GM12878 (cell line): ENCODE measurements around the gene PHYHIPL. TPM values are rescaled to one million over a fixed set of nuclear protein-coding genes. Genes with fewer than 3 reads are reported as not detected.

ENCODE experiments used
- ATAC-seq: fragments of 200-7000 bp; cut with Tn5 transposase; 3 replicates; pipeline ENCODE4 v1.9.1; 2020; ENCODE audit warnings: mild to moderate bottlenecking, moderate library complexity
- BruUV-seq: library from RNA; stranded (reverse); fragments of 400-500 nt; replicated peaks from 2 replicates; lab custom pipeline; 2021; lab: Mats Ljungman, UMichigan
- CTCF ChIA-PET: fragments of 300-600 bp; sonication (Branson Sonifier 250); formaldehyde crosslinking; extraction: SDS; loops from one replicate; lab custom pipeline; 2021; ENCODE audit warnings: inconsistent platforms; lab: Yijun Ruan, JAX
- POLR2A ChIA-PET: fragments of 350-600 bp; formaldehyde crosslinking; extraction: SDS; loops from one replicate; lab custom pipeline; 2021; ENCODE audit warnings: inconsistent platforms; lab: Charles Lee
- RAD21 ChIA-PET: fragments of 300-600 bp; sonication (Branson Sonifier 250); formaldehyde crosslinking; loops from one replicate; lab custom pipeline; 2023; ENCODE audit warnings: antibody characterized with exemption; ENCODE audit not compliant: unreplicated experiment; lab: Charles Lee
- SMC1A ChIA-PET: fragments of 300-600 bp; sonication (Branson Sonifier 250); formaldehyde crosslinking; loops from one replicate; lab custom pipeline; 2023; ENCODE audit not compliant: unreplicated experiment, uncharacterized antibody; lab: Charles Lee
- DNase-seq: peaks from one replicate; pipeline ENCODE4 v3.0.0-alpha.2; 2011; ENCODE audit warnings: low read depth, low spot score
- FAIRE-seq: peaks from 3 replicates; lab custom pipeline; 2011; peaks lifted over from hg19 to GRCh38; lab: Jason Lieb, UNC
- H2AFZ ChIP-seq: 2 replicates; pipeline ENCODE4 v1.6.0; 2011; ENCODE audit warnings: low read depth, low read length, control low read depth; ENCODE audit not compliant: control insufficient read depth
- H3K27ac ChIP-seq: 2 replicates; pipeline ENCODE4 v1.5.1; 2011; ENCODE audit warnings: control low read depth; ENCODE audit not compliant: control insufficient read depth, insufficient read depth
- H3K27me3 ChIP-seq, 2 experiments: replicated peaks in 1 of 2; 2 replicates each; pipeline versions ENCODE4 v1.6.0 to v1.6.1; 2011; ENCODE audit warnings: low read length in 1 of 2; ENCODE audit not compliant: control insufficient read depth in 2 of 2, insufficient read depth in 2 of 2
- H3K36me3 ChIP-seq, 2 experiments: 2 replicates each; pipeline ENCODE4 v1.5.1; 2011; ENCODE audit warnings: low read length in 1 of 2; ENCODE audit not compliant: control insufficient read depth in 2 of 2, insufficient read depth in 2 of 2
- H3K4me1 ChIP-seq: 2 replicates; pipeline ENCODE4 v1.6.1; 2011; ENCODE audit warnings: mild to moderate bottlenecking, low read length, moderate library complexity, mixed read lengths; ENCODE audit not compliant: control insufficient read depth, insufficient read depth
- H3K4me2 ChIP-seq: 2 replicates; pipeline ENCODE4 v1.6.0; 2011; ENCODE audit warnings: control low read depth; ENCODE audit not compliant: control insufficient read depth, insufficient read depth
- H3K4me3 ChIP-seq: fragments of 200-600 bp; sonication (generic); 2 replicates; pipeline ENCODE4 v1.5.1; 2016
- H3K79me2 ChIP-seq: 2 replicates; pipeline ENCODE4 v1.6.0; 2011; ENCODE audit warnings: low read length; ENCODE audit not compliant: control insufficient read depth, insufficient read depth
- H3K9ac ChIP-seq: 2 replicates; pipeline ENCODE4 v1.8.0; 2011; ENCODE audit warnings: low read length, control low read depth, mixed read lengths; ENCODE audit not compliant: control insufficient read depth, insufficient read depth
- H3K9me3 ChIP-seq: replicated peaks from 3 replicates; pipeline ENCODE4 v1.5.1; 2011; ENCODE audit warnings: mild to moderate bottlenecking, low read length; ENCODE audit not compliant: control insufficient read depth, insufficient read depth
- H4K20me1 ChIP-seq: 2 replicates; pipeline ENCODE4 v1.6.0; 2011; ENCODE audit not compliant: control insufficient read depth, insufficient read depth
- ATF7 ChIP-seq: fragments of 450-650 bp; IDR thresholded peaks from 2 replicates; pipeline ENCODE4 v1.6.1; 2016; ENCODE audit warnings: low read depth, mild to moderate bottlenecking
- BHLHE40 ChIP-seq, 2 experiments: fragments of 450-650 bp in 1 of 2; IDR thresholded peaks; 2 replicates each; pipeline ENCODE4 v1.6.1; 2011 to 2017; ENCODE audit warnings: low read depth in 2 of 2, borderline replicate concordance in 1 of 2, improper control_type of control experiment in 1 of 2, low read length in 1 of 2, mild to moderate bottlenecking in 1 of 2
- BRCA1 ChIP-seq: IDR thresholded peaks from 2 replicates; pipeline ENCODE4 v1.6.1; 2011; ENCODE audit warnings: low read depth, low read length, improper control_type of control experiment
- CEBPB ChIP-seq, 2 experiments: fragments of 150-350 bp in 1 of 2; IDR thresholded peaks; 2 replicates each; pipeline ENCODE4 v1.6.1; 2012 to 2014; ENCODE audit warnings: low read depth in 2 of 2, low read length in 2 of 2, borderline replicate concordance in 1 of 2, inconsistent platforms in 1 of 2
- E2F4 ChIP-seq: IDR thresholded peaks from 2 replicates; pipeline ENCODE4 v1.6.1; 2012; ENCODE audit warnings: low read depth, low read length, improper control_type of control experiment
- IKZF2 ChIP-seq, 2 experiments: fragments of 450-650 bp; IDR thresholded peaks; 2 replicates each; pipeline ENCODE4 v1.6.1; 2017; ENCODE audit warnings: mild to moderate bottlenecking in 2 of 2, moderate library complexity in 2 of 2
- MTA3 ChIP-seq: IDR thresholded peaks from 2 replicates; pipeline ENCODE4 v1.6.1; 2012; ENCODE audit warnings: low read length, inconsistent platforms, borderline replicate concordance
- NR2C2 ChIP-seq: IDR thresholded peaks from 2 replicates; pipeline ENCODE4 v1.6.1; 2011; ENCODE audit warnings: borderline replicate concordance, low read depth; ENCODE audit not compliant: control insufficient read depth, insufficient read length
- RELA ChIP-seq: fragments of 450-650 bp; IDR thresholded peaks from 2 replicates; pipeline ENCODE4 v1.8.0; 2014; ENCODE audit warnings: borderline replicate concordance; ENCODE audit not compliant: partially characterized antibody
- TCF12 ChIP-seq: IDR thresholded peaks from 2 replicates; pipeline ENCODE4 v1.6.1; 2011; ENCODE audit warnings: low read depth, mild to moderate bottlenecking, low read length
- TCF3 ChIP-seq: IDR thresholded peaks from 2 replicates; pipeline ENCODE4 v1.6.1; 2012; ENCODE audit warnings: low read depth, mild to moderate bottlenecking, low read length, borderline replicate concordance; ENCODE audit not compliant: insufficient read depth
- ZSCAN29 ChIP-seq: fragments of 450-650 bp; IDR thresholded peaks from 2 replicates; pipeline ENCODE4 v1.6.1; 2017; ENCODE audit warnings: mild to moderate bottlenecking, moderate library complexity
- WGBS: methylation state at CpG from one replicate; pipeline ENCODE4 v1.1.6; 2016; ENCODE audit warnings: low lambda C conversion rate; ENCODE audit not compliant: insufficient replicate concordance, insufficient coverage; ENCODE audit errors: missing lambda C conversion rate; 5-methylcytosine and 5-hydroxymethylcytosine counted together
- in situ Hi-C: fragments of 300-500 bp; cut with MboI; formaldehyde crosslinking; loops from 9 replicates; pipeline ENCODE4 v1.14.3; 2018; ENCODE audit warnings: mixed read lengths
- intact Hi-C: fragments of 100-400 bp; cut with micrococcal nuclease; formaldehyde crosslinking; loops from one replicate; pipeline ENCODE4 v1.14.2; 2022; ENCODE audit not compliant: unreplicated experiment
- polyA plus RNA-seq, 11 experiments: library from polyadenylated mRNA; depleted of rRNA in 4 of 11; unstranded in 6 of 11; stranded (reverse) in 5 of 11; fragments of >200 nt; fragmentation: Nextera tagmentation in 4 of 11; fragmentation: Illumina TruSeq in 1 of 11; extraction: Ambion mirVana in 4 of 11; extraction: Trizol in 1 of 11; gene quantifications; 1 replicate in 1 of 11; 2 replicates in 10 of 11; pipeline versions ENCODE4 v1.2.1 to v1.2.3, GENCODE V29; 2011 to 2016; ENCODE audit warnings: inconsistent platforms in 2 of 11, missing spikeins in 2 of 11, low read depth in 1 of 11
- total RNA-seq, 4 experiments: library from RNA; depleted of rRNA in 3 of 4; stranded (reverse); fragments of >200 nt in 3 of 4; fragmentation: Illumina TruSeq in 1 of 4; extraction: Trizol in 1 of 4; gene quantifications; 2 replicates each; pipeline versions ENCODE4 v1.2.1 to v1.2.3, GENCODE V29; 2013 to 2021
- TF ChIP-seq, protein P1 (sequence below): fragments of 150-350 bp; IDR thresholded peaks from 2 replicates; pipeline ENCODE4 v1.6.1; 2014; ENCODE audit warnings: mild to moderate bottlenecking, low read depth, low read length
- TF ChIP-seq, protein P2 (sequence below): IDR thresholded peaks from 2 replicates; pipeline ENCODE4 v1.6.1; 2011; ENCODE audit warnings: mild to moderate bottlenecking, low read depth, low read length, moderate library complexity; ENCODE audit not compliant: insufficient replicate concordance

PHYHIPL gene
- total and polyA plus RNA-seq, 10 of the 15 experiments (the other 5 are each of a cell fraction or from before 2014, with no cell fraction given), result 0.06 to 0.40 (median 0.18) TPM; not detected in 2

DNA sequence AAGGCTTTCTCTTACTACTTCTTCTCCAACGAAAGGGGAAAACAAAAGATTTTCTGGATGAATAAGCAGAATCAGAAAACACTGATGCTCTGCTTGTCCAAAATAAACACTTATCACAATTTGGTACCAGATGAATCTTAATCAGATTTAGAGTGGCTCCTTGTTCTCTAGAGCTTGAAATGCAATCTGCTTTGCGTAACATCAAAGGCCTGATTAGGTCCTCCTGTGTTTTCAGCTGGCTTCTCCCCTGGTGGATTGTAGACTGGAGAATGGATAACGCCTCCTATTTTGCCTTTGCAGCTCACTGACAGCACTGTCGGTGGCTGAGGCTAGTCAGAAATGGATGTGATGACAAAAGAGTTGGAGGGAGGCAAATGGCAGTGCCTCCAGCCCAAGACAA lies 94.7 kb downstream of the PHYHIPL start:
- H3K79me2 ChIP-seq, result no peaks in the 10 kb centered on the region
- POLR2A ChIA-PET, result no interaction called here
- intact Hi-C loops, result no loop called here
- RAD21 ChIA-PET, result no interaction called here
- no peak overlapping the region for H2AFZ ChIP-seq
- CTCF ChIA-PET, result no interaction called here
- SMC1A ChIA-PET, result no interaction called here
- no peak for TF ChIP-seq IKZF2 (IDR thresholded peaks at IDR 0.05)
- TF ChIP-seq E2F4, result no peak
- no peak for TF ChIP-seq TCF12
- TF ChIP-seq ATF7, result no peak
- no peak for TF ChIP-seq CEBPB (IDR thresholded peaks at IDR 0.05; ENCODE audit: borderline replicate concordance in 1 of 2, low read depth in 2 of 2, low read length in 2 of 2)
- no peak for TF ChIP-seq ZSCAN29
- TF ChIP-seq BRCA1, result no peak
- no peak for TF ChIP-seq BHLHE40 (IDR thresholded peaks at IDR 0.05; ENCODE audit: borderline replicate concordance in 1 of 2, low read depth in 2 of 2, low read length in 1 of 2)
- TF ChIP-seq, protein P1, sequence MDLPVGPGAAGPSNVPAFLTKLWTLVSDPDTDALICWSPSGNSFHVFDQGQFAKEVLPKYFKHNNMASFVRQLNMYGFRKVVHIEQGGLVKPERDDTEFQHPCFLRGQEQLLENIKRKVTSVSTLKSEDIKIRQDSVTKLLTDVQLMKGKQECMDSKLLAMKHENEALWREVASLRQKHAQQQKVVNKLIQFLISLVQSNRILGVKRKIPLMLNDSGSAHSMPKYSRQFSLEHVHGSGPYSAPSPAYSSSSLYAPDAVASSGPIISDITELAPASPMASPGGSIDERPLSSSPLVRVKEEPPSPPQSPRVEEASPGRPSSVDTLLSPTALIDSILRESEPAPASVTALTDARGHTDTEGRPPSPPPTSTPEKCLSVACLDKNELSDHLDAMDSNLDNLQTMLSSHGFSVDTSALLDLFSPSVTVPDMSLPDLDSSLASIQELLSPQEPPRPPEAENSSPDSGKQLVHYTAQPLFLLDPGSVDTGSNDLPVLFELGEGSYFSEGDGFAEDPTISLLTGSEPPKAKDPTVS, result no peak
- no peak for TF ChIP-seq MTA3
- TF ChIP-seq TCF3, result no peak
- TF ChIP-seq, protein P2, sequence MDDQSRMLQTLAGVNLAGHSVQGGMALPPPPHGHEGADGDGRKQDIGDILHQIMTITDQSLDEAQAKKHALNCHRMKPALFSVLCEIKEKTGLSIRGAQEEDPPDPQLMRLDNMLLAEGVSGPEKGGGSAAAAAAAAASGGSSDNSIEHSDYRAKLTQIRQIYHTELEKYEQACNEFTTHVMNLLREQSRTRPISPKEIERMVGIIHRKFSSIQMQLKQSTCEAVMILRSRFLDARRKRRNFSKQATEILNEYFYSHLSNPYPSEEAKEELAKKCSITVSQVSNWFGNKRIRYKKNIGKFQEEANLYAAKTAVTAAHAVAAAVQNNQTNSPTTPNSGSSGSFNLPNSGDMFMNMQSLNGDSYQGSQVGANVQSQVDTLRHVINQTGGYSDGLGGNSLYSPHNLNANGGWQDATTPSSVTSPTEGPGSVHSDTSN, result no peak
- TF ChIP-seq NR2C2, result no peak
- no peak for TF ChIP-seq RELA
- TF ChIP-seq, all 136 proteins: peak for 0
- Histone ChIP-seq H3K4me1 (no peaks in the 10 kb centered on the region), H3K27me3 (no peaks in the 10 kb centered on the region), H3K27ac (no peak overlapping the region), H4K20me1 (no peaks in the 10 kb centered on the region), H3K4me3 (no peak overlapping the region), H3K9me3 (no peaks in the 10 kb centered on the region), H3K36me3 (no peaks in the 10 kb centered on the region), H3K4me2 (no peak overlapping the region), H3K9ac (no peak overlapping the region)
- DNase-seq (no peak), ATAC-seq (no peak), FAIRE-seq (no peak)
- in situ Hi-C loops, result no loop called here
- 8% methylated on average over 4 of the region's 4 CpGs for WGBS
- BruUV-seq, result no TSS peak
